Measurements from ENCODE around the gene THSD4.

DNA sequence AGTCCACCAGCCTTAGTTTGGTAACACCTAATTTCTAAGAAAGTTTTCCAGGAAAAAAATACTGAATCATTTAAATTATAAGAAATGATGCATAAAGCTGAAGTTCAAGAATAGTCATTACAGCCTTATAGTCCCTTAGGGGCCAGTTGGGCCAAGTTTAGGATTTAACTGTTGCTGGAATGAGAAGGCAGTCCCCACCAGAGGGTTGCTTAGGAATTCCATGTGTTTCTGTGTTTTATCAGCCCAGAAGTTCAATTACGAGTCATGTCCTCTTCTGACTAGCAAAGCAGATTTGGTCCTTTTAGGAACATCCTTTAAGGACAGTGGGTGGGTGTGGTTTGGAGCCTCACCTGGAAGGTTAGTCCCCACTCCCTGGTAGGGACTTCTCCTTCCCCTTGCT, 638.1 kb downstream of the THSD4 start:
- TF ChIP-seq LEF1 (IDR thresholded peaks at IDR 0.05) (no peak), GTF2F1 (IDR thresholded peaks at IDR 0.05; ENCODE audit: low read depth, low read length) (no peak), POLR2A (conservative IDR thresholded peaks at IDR 0.05) (no peak), ZNF121 (CRISPR knock-in tag; conservative IDR thresholded peaks at IDR 0.05) (no peak), ESRRB (CRISPR knock-in tag; IDR thresholded peaks at IDR 0.05; ENCODE audit: borderline replicate concordance) (no peak), ETV6 (IDR thresholded peaks at IDR 0.05; ENCODE audit: borderline replicate concordance in 1 of 2, low read depth in 2 of 2, low read length in 1 of 2) (no peak), ETV6 (CRISPR knock-in tag; IDR thresholded peaks at IDR 0.05; ENCODE audit: borderline replicate concordance) (no peak), RAD21 (CRISPR knock-in tag; conservative IDR thresholded peaks at IDR 0.05 in 1 of 2, IDR thresholded peaks at IDR 0.05 in 1 of 2) (no peak), NFIC (IDR thresholded peaks at IDR 0.05) (no peak), EGR1 (conservative IDR thresholded peaks at IDR 0.05) (no peak)
- TF ChIP-seq, protein P1, sequence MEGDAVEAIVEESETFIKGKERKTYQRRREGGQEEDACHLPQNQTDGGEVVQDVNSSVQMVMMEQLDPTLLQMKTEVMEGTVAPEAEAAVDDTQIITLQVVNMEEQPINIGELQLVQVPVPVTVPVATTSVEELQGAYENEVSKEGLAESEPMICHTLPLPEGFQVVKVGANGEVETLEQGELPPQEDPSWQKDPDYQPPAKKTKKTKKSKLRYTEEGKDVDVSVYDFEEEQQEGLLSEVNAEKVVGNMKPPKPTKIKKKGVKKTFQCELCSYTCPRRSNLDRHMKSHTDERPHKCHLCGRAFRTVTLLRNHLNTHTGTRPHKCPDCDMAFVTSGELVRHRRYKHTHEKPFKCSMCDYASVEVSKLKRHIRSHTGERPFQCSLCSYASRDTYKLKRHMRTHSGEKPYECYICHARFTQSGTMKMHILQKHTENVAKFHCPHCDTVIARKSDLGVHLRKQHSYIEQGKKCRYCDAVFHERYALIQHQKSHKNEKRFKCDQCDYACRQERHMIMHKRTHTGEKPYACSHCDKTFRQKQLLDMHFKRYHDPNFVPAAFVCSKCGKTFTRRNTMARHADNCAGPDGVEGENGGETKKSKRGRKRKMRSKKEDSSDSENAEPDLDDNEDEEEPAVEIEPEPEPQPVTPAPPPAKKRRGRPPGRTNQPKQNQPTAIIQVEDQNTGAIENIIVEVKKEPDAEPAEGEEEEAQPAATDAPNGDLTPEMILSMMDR (IDR thresholded peaks at IDR 0.05 in 2 of 3, conservative IDR thresholded peaks at IDR 0.05 in 1 of 3; ENCODE audit: insufficient read depth in 2 of 3, low read depth in 1 of 3, low read length in 3 of 3), result no peak
- TF ChIP-seq, protein P2, sequence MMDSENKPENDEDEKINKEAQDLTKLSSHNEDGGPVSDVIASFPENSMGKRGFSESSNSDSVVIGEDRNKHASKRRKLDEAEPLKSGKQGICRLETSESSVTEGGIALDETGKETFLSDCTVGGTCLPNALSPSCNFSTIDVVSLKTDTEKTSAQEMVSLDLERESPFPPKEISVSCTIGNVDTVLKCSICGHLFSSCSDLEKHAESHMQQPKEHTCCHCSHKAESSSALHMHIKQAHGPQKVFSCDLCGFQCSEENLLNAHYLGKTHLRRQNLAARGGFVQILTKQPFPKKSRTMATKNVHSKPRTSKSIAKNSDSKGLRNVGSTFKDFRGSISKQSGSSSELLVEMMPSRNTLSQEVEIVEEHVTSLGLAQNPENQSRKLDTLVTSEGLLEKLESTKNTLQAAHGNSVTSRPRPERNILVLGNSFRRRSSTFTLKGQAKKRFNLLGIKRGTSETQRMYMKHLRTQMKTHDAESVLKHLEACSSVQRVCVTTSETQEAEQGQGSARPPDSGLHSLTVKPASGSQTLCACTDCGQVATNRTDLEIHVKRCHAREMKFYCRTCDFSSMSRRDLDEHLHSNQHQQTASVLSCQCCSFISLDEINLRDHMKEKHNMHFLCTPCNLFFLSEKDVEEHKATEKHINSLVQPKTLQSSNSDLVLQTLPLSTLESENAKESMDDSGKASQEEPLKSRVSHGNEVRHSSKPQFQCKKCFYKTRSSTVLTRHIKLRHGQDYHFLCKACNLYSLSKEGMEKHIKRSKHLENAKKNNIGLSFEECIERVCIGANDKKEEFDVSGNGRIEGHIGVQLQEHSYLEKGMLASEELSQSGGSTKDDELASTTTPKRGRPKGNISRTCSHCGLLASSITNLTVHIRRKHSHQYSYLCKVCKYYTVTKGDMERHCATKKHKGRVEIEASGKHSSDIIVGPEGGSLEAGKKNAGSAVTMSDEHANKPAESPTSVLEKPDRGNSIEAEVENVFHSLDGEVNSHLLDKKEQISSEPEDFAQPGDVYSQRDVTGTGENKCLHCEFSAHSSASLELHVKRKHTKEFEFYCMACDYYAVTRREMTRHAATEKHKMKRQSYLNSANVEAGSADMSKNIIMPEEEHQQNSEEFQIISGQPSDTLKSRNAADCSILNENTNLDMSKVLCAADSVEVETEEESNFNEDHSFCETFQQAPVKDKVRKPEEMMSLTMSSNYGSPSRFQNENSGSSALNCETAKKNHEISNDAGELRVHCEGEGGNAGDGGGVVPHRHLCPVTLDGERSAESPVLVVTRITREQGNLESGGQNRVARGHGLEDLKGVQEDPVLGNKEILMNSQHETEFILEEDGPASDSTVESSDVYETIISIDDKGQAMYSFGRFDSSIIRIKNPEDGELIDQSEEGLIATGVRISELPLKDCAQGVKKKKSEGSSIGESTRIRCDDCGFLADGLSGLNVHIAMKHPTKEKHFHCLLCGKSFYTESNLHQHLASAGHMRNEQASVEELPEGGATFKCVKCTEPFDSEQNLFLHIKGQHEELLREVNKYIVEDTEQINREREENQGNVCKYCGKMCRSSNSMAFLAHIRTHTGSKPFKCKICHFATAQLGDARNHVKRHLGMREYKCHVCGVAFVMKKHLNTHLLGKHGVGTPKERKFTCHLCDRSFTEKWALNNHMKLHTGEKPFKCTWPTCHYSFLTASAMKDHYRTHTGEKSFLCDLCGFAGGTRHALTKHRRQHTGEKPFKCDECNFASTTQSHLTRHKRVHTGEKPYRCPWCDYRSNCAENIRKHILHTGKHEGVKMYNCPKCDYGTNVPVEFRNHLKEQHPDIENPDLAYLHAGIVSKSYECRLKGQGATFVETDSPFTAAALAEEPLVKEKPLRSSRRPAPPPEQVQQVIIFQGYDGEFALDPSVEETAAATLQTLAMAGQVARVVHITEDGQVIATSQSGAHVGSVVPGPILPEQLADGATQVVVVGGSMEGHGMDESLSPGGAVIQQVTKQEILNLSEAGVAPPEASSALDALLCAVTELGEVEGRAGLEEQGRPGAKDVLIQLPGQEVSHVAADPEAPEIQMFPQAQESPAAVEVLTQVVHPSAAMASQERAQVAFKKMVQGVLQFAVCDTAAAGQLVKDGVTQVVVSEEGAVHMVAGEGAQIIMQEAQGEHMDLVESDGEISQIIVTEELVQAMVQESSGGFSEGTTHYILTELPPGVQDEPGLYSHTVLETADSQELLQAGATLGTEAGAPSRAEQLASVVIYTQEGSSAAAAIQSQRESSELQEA (IDR thresholded peaks at IDR 0.05; ENCODE audit: low read depth), result no peak
- TF ChIP-seq, protein P3, sequence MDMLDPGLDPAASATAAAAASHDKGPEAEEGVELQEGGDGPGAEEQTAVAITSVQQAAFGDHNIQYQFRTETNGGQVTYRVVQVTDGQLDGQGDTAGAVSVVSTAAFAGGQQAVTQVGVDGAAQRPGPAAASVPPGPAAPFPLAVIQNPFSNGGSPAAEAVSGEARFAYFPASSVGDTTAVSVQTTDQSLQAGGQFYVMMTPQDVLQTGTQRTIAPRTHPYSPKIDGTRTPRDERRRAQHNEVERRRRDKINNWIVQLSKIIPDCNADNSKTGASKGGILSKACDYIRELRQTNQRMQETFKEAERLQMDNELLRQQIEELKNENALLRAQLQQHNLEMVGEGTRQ (CRISPR knock-in tag; IDR thresholded peaks at IDR 0.05), result no peak
- TF ChIP-seq, protein P4, sequence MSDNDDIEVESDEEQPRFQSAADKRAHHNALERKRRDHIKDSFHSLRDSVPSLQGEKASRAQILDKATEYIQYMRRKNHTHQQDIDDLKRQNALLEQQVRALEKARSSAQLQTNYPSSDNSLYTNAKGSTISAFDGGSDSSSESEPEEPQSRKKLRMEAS (CRISPR knock-in tag; IDR thresholded peaks at IDR 0.05), result no peak
- TF ChIP-seq, protein P5, sequence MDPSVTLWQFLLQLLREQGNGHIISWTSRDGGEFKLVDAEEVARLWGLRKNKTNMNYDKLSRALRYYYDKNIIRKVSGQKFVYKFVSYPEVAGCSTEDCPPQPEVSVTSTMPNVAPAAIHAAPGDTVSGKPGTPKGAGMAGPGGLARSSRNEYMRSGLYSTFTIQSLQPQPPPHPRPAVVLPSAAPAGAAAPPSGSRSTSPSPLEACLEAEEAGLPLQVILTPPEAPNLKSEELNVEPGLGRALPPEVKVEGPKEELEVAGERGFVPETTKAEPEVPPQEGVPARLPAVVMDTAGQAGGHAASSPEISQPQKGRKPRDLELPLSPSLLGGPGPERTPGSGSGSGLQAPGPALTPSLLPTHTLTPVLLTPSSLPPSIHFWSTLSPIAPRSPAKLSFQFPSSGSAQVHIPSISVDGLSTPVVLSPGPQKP (CRISPR knock-in tag; IDR thresholded peaks at IDR 0.05), result no peak
